Measurements from ENCODE around the gene CADM2. TPM values are rescaled to one million over a fixed set of nuclear protein-coding genes. Genes with fewer than 3 reads are reported as not detected.

CADM2 gene
- total and polyA plus RNA-seq, 2 experiments from 2014 or later: 13.3 to 47.5 TPM

DNA sequence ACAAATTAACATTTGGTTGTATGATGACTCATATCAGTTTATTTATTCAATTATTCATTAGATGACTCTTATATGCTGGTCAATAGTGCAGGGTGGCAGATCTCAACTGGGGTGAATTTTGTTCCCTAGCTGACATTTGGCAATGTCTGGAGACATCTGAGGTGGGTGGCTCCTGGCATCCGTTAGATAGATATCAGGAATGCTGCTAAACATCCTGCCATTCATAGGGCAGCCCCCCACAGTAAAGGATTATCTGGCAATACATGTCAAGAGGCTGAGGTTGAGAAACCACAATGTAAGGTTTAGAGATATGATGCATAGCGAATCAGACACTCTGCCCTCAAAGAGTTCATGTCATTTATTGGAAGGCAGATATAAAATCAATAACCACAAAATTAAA is 719.9 kb downstream of the CADM2 start:
- Histone ChIP-seq H3K36me3 (ENCODE audit: insufficient read depth) (no peaks in the 10 kb centered on the region), H3F3A (replicated peaks; ENCODE audit: low read depth) (no peaks in the 10 kb centered on the region), H3K4me3 (no peak overlapping the region), H3K79me2 (replicated peaks; ENCODE audit: insufficient read depth) (no peaks in the 10 kb centered on the region), H3K4me2 (no peak overlapping the region), H4K20me1 (replicated peaks; ENCODE audit: insufficient read depth) (no peaks in the 10 kb centered on the region), H3K4me1 (ENCODE audit: insufficient read depth) (no peaks in the 10 kb centered on the region), H2AFZ (no peak overlapping the region), H3K27ac (ENCODE audit: low read depth) (no peak overlapping the region), H3K9me2 (ENCODE audit: insufficient read depth) (no peaks in the 10 kb centered on the region), H3K27me3 (ENCODE audit: insufficient read depth) (no peaks in the 10 kb centered on the region)
- DNase-seq (ENCODE audit: low spot score) (no peak), ATAC-seq (no peak)
- Mint-ChIP-seq H3K36me3 (ENCODE audit: low read depth) (no peaks in the 10 kb centered on the region), H3K4me1 (no peaks in the 10 kb centered on the region), H3K4me3 (no peak overlapping the region), H3K27ac (no peak overlapping the region), H3K27me3 (ENCODE audit: insufficient read depth, low read depth, poor library complexity) (no peaks in the 10 kb centered on the region), H3K9me3 (no peaks in the 10 kb centered on the region)
- TF ChIP-seq, protein P1, sequence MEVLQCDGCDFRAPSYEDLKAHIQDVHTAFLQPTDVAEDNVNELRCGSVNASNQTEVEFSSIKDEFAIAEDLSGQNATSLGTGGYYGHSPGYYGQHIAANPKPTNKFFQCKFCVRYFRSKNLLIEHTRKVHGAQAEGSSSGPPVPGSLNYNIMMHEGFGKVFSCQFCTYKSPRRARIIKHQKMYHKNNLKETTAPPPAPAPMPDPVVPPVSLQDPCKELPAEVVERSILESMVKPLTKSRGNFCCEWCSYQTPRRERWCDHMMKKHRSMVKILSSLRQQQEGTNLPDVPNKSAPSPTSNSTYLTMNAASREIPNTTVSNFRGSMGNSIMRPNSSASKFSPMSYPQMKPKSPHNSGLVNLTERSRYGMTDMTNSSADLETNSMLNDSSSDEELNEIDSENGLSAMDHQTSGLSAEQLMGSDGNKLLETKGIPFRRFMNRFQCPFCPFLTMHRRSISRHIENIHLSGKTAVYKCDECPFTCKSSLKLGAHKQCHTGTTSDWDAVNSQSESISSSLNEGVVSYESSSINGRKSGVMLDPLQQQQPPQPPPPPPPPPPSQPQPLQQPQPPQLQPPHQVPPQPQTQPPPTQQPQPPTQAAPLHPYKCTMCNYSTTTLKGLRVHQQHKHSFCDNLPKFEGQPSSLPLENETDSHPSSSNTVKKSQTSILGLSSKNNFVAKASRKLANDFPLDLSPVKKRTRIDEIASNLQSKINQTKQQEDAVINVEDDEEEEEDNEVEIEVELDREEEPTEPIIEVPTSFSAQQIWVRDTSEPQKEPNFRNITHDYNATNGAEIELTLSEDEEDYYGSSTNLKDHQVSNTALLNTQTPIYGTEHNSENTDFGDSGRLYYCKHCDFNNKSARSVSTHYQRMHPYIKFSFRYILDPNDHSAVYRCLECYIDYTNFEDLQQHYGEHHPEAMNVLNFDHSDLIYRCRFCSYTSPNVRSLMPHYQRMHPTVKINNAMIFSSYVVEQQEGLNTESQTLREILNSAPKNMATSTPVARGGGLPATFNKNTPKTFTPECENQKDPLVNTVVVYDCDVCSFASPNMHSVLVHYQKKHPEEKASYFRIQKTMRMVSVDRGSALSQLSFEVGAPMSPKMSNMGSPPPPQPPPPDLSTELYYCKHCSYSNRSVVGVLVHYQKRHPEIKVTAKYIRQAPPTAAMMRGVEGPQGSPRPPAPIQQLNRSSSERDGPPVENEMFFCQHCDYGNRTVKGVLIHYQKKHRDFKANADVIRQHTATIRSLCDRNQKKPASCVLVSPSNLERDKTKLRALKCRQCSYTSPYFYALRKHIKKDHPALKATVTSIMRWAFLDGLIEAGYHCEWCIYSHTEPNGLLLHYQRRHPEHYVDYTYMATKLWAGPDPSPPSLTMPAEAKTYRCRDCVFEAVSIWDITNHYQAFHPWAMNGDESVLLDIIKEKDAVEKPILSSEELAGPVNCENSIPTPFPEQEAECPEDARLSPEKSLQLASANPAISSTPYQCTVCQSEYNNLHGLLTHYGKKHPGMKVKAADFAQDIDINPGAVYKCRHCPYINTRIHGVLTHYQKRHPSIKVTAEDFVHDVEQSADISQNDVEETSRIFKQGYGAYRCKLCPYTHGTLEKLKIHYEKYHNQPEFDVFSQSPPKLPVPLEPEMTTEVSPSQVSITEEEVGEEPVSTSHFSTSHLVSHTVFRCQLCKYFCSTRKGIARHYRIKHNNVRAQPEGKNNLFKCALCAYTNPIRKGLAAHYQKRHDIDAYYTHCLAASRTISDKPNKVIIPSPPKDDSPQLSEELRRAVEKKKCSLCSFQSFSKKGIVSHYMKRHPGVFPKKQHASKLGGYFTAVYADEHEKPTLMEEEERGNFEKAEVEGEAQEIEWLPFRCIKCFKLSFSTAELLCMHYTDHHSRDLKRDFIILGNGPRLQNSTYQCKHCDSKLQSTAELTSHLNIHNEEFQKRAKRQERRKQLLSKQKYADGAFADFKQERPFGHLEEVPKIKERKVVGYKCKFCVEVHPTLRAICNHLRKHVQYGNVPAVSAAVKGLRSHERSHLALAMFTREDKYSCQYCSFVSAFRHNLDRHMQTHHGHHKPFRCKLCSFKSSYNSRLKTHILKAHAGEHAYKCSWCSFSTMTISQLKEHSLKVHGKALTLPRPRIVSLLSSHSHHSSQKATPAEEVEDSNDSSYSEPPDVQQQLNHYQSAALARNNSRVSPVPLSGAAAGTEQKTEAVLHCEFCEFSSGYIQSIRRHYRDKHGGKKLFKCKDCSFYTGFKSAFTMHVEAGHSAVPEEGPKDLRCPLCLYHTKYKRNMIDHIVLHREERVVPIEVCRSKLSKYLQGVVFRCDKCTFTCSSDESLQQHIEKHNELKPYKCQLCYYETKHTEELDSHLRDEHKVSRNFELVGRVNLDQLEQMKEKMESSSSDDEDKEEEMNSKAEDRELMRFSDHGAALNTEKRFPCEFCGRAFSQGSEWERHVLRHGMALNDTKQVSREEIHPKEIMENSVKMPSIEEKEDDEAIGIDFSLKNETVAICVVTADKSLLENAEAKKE (CRISPR knock-in tag; IDR thresholded peaks at IDR 0.05): no peak
- TF ChIP-seq ZNF331 (CRISPR knock-in tag; IDR thresholded peaks at IDR 0.05; ENCODE audit: low read depth): no peak
- no peak for TF ChIP-seq EZH2 (IDR thresholded peaks at IDR 0.05; ENCODE audit: low read depth, unreplicated experiment)
- no peak for TF ChIP-seq JUNB (IDR thresholded peaks at IDR 0.05; ENCODE audit: unreplicated experiment)
- TF ChIP-seq, protein P2, sequence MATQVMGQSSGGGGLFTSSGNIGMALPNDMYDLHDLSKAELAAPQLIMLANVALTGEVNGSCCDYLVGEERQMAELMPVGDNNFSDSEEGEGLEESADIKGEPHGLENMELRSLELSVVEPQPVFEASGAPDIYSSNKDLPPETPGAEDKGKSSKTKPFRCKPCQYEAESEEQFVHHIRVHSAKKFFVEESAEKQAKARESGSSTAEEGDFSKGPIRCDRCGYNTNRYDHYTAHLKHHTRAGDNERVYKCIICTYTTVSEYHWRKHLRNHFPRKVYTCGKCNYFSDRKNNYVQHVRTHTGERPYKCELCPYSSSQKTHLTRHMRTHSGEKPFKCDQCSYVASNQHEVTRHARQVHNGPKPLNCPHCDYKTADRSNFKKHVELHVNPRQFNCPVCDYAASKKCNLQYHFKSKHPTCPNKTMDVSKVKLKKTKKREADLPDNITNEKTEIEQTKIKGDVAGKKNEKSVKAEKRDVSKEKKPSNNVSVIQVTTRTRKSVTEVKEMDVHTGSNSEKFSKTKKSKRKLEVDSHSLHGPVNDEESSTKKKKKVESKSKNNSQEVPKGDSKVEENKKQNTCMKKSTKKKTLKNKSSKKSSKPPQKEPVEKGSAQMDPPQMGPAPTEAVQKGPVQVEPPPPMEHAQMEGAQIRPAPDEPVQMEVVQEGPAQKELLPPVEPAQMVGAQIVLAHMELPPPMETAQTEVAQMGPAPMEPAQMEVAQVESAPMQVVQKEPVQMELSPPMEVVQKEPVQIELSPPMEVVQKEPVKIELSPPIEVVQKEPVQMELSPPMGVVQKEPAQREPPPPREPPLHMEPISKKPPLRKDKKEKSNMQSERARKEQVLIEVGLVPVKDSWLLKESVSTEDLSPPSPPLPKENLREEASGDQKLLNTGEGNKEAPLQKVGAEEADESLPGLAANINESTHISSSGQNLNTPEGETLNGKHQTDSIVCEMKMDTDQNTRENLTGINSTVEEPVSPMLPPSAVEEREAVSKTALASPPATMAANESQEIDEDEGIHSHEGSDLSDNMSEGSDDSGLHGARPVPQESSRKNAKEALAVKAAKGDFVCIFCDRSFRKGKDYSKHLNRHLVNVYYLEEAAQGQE (IDR thresholded peaks at IDR 0.05; ENCODE audit: unreplicated experiment): no peak
- no peak for TF ChIP-seq STAT1 (IDR thresholded peaks at IDR 0.05; ENCODE audit: unreplicated experiment)
- TF ChIP-seq POLR2AphosphoS5 (IDR thresholded peaks at IDR 0.05; ENCODE audit: low read depth): no peak
- no peak for TF ChIP-seq EZH2phosphoT487 (IDR thresholded peaks at IDR 0.05; ENCODE audit: unreplicated experiment)
- no peak for TF ChIP-seq NANOG (IDR thresholded peaks at IDR 0.05; ENCODE audit: borderline replicate concordance)
- TF ChIP-seq, protein P3, sequence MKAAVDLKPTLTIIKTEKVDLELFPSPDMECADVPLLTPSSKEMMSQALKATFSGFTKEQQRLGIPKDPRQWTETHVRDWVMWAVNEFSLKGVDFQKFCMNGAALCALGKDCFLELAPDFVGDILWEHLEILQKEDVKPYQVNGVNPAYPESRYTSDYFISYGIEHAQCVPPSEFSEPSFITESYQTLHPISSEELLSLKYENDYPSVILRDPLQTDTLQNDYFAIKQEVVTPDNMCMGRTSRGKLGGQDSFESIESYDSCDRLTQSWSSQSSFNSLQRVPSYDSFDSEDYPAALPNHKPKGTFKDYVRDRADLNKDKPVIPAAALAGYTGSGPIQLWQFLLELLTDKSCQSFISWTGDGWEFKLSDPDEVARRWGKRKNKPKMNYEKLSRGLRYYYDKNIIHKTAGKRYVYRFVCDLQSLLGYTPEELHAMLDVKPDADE (IDR thresholded peaks at IDR 0.05): no peak
- TF ChIP-seq ZNF114 (CRISPR knock-in tag; IDR thresholded peaks at IDR 0.05): no peak
- TF ChIP-seq, protein P4, sequence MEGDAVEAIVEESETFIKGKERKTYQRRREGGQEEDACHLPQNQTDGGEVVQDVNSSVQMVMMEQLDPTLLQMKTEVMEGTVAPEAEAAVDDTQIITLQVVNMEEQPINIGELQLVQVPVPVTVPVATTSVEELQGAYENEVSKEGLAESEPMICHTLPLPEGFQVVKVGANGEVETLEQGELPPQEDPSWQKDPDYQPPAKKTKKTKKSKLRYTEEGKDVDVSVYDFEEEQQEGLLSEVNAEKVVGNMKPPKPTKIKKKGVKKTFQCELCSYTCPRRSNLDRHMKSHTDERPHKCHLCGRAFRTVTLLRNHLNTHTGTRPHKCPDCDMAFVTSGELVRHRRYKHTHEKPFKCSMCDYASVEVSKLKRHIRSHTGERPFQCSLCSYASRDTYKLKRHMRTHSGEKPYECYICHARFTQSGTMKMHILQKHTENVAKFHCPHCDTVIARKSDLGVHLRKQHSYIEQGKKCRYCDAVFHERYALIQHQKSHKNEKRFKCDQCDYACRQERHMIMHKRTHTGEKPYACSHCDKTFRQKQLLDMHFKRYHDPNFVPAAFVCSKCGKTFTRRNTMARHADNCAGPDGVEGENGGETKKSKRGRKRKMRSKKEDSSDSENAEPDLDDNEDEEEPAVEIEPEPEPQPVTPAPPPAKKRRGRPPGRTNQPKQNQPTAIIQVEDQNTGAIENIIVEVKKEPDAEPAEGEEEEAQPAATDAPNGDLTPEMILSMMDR (conservative IDR thresholded peaks at IDR 0.05; ENCODE audit: low read depth in 2 of 2): no peak
- no peak for TF ChIP-seq CREB1 (CRISPR knock-in tag; IDR thresholded peaks at IDR 0.05; ENCODE audit: low read depth)
